Measurements from ENCODE around the gene SMG5. TPM values are rescaled to one million over a fixed set of nuclear protein-coding genes. Genes with fewer than 3 reads are reported as not detected.

The SMG5 gene
- total RNA-seq, 1 donor from 2014 or later: 114 TPM

GRCh38 chr1:156241311-156241811, 41.3 kb downstream of the SMG5 start:
- Mint-ChIP-seq H3K27me3 (no peaks in the 10 kb centered on the region), H3K4me3 (ENCODE audit: low read depth) (no peak overlapping the region), H3K27ac (no peak overlapping the region), H3K36me3 (ENCODE audit: insufficient read depth) (peaks cover 12% of the 10 kb centered on the region), H3K4me1 (ENCODE audit: low read depth) (no peaks in the 10 kb centered on the region), H3K9me3 (ENCODE audit: low read depth) (no peaks in the 10 kb centered on the region)
- no peak for TF ChIP-seq CTCF (IDR thresholded peaks at IDR 0.05; ENCODE audit: unreplicated experiment)
- no peak for DNase-seq (ENCODE audit: low spot score, unreplicated experiment)

- no peak for TF ChIP-seq CTCF (IDR thresholded peaks at IDR 0.05; ENCODE audit: unreplicated experiment)
- H3K9me3 Mint-ChIP-seq (ENCODE audit: low read depth): no peaks in the 10 kb centered on the region
- peaks cover 18% of the 10 kb centered on the region for H3K36me3 Mint-ChIP-seq (ENCODE audit: insufficient read depth)
- H3K27ac Mint-ChIP-seq: no peak overlapping the region
- no peak for DNase-seq (ENCODE audit: low spot score, unreplicated experiment)
- no peaks in the 10 kb centered on the region for H3K4me1 Mint-ChIP-seq (ENCODE audit: low read depth)
- H3K4me3 Mint-ChIP-seq (ENCODE audit: low read depth): no peak overlapping the region
- no peaks in the 10 kb centered on the region for H3K27me3 Mint-ChIP-seq
Observed at GRCh38 chr1:156238248-156238647, 44.4 kb downstream of the SMG5 start.

GRCh38 chr1:156236164-156236563, 46.5 kb downstream of the SMG5 start:
- no peak overlapping the region for H3K4me3 Mint-ChIP-seq (ENCODE audit: low read depth)
- H3K9me3 Mint-ChIP-seq (ENCODE audit: low read depth): no peaks in the 10 kb centered on the region
- TF ChIP-seq CTCF (IDR thresholded peaks at IDR 0.05; ENCODE audit: unreplicated experiment): no peak
- H3K36me3 Mint-ChIP-seq (ENCODE audit: insufficient read depth): peaks cover 18% of the 10 kb centered on the region
- no peak for DNase-seq (ENCODE audit: low spot score, unreplicated experiment)
- H3K27ac Mint-ChIP-seq: no peak overlapping the region
- no peaks in the 10 kb centered on the region for H3K4me1 Mint-ChIP-seq (ENCODE audit: low read depth)
- H3K27me3 Mint-ChIP-seq: no peaks in the 10 kb centered on the region

- Mint-ChIP-seq H3K9me3 (ENCODE audit: low read depth) (no peaks in the 10 kb centered on the region), H3K36me3 (ENCODE audit: insufficient read depth) (peaks cover 14% of the 10 kb centered on the region), H3K4me3 (ENCODE audit: low read depth) (no peak overlapping the region), H3K27me3 (no peaks in the 10 kb centered on the region), H3K27ac (peak overlapping the region; percentile 64), H3K4me1 (ENCODE audit: low read depth) (no peaks in the 10 kb centered on the region)
- TF ChIP-seq CTCF (IDR thresholded peaks at IDR 0.05; ENCODE audit: unreplicated experiment): no peak
- no peak for DNase-seq (ENCODE audit: low spot score, unreplicated experiment)
Observed at GRCh38 chr1:156233426-156234127, 49.0 kb downstream of the SMG5 start.

- TF ChIP-seq CTCF (IDR thresholded peaks at IDR 0.05; ENCODE audit: unreplicated experiment): no peak
- no peaks in the 10 kb centered on the region for H3K4me1 Mint-ChIP-seq (ENCODE audit: low read depth)
- H3K27me3 Mint-ChIP-seq: no peaks in the 10 kb centered on the region
- no peak overlapping the region for H3K27ac Mint-ChIP-seq
- H3K36me3 Mint-ChIP-seq (ENCODE audit: insufficient read depth): peaks cover 16% of the 10 kb centered on the region
- no peak for DNase-seq (ENCODE audit: low spot score, unreplicated experiment)
- H3K9me3 Mint-ChIP-seq (ENCODE audit: low read depth): no peaks in the 10 kb centered on the region
- no peak overlapping the region for H3K4me3 Mint-ChIP-seq (ENCODE audit: low read depth)
Observed at GRCh38 chr1:156232201-156232894, 50.3 kb downstream of the SMG5 start.
